ENCODE data around the gene FBXO30. TPM values are rescaled to one million over a fixed set of nuclear protein-coding genes. Genes with fewer than 3 reads are reported as not detected.

FBXO30 gene
- total and polyA plus RNA-seq, 2 experiments from 2014 or later: 2.0 to 9.0 TPM

GRCh38 chr6:145830612-145831011 is 16.0 kb upstream of the FBXO30 start:
- Histone ChIP-seq H3K4me2 (no peak overlapping the region), H3K4me3 (no peak overlapping the region), H3K27me3 (no peaks in the 10 kb centered on the region), H3K9me3 (ENCODE audit: low read depth) (no peaks in the 10 kb centered on the region), H3K27ac (no peak overlapping the region), H3K9me2 (replicated peaks; ENCODE audit: insufficient read depth) (no peaks in the 10 kb centered on the region), H4K20me1 (ENCODE audit: insufficient read depth, poor library complexity, severe bottlenecking) (no peaks in the 10 kb centered on the region), H3K79me2 (no peaks in the 10 kb centered on the region), H3K4me1 (ENCODE audit: insufficient read depth) (no peaks in the 10 kb centered on the region), H2AFZ (no peak overlapping the region), H3K36me3 (replicated peaks; ENCODE audit: insufficient read depth, low read depth) (no peaks in the 10 kb centered on the region)
- TF ChIP-seq CTCF (IDR thresholded peaks at IDR 0.05; ENCODE audit: poor library complexity) (no peak), EZH2 (IDR thresholded peaks at IDR 0.05; ENCODE audit: borderline replicate concordance) (no peak), EZH2phosphoT487 (IDR thresholded peaks at IDR 0.05; ENCODE audit: low read depth, severe bottlenecking, unreplicated experiment) (no peak)
- DNase-seq (ENCODE audit: low spot score): no peak

- Histone ChIP-seq H3K4me1 (ENCODE audit: insufficient read depth) (no peaks in the 10 kb centered on the region), H3K9me2 (replicated peaks; ENCODE audit: insufficient read depth) (no peaks in the 10 kb centered on the region), H3K27ac (no peak overlapping the region), H4K20me1 (ENCODE audit: insufficient read depth, poor library complexity, severe bottlenecking) (no peaks in the 10 kb centered on the region), H3K79me2 (no peaks in the 10 kb centered on the region), H3K4me3 (no peak overlapping the region), H3K36me3 (replicated peaks; ENCODE audit: insufficient read depth, low read depth) (no peaks in the 10 kb centered on the region), H3K27me3 (no peaks in the 10 kb centered on the region), H3K4me2 (no peak overlapping the region), H2AFZ (no peak overlapping the region), H3K9me3 (ENCODE audit: low read depth) (no peaks in the 10 kb centered on the region)
- WGBS (ENCODE audit: low lambda C conversion rate, missing lambda C conversion rate): 80% methylated on average over 2 of the region's 2 CpGs
- DNase-seq (ENCODE audit: low spot score): no peak
- TF ChIP-seq CTCF (IDR thresholded peaks at IDR 0.05; ENCODE audit: poor library complexity) (no peak), EZH2 (IDR thresholded peaks at IDR 0.05; ENCODE audit: borderline replicate concordance) (no peak), EZH2phosphoT487 (IDR thresholded peaks at IDR 0.05; ENCODE audit: low read depth, severe bottlenecking, unreplicated experiment) (no peak)
Measured at GRCh38 chr6:145829950-145830349, 15.4 kb upstream of the FBXO30 start.

- H3K36me3 ChIP-seq (replicated peaks; ENCODE audit: insufficient read depth, low read depth): no peaks in the 10 kb centered on the region
- no peaks in the 10 kb centered on the region for H4K20me1 ChIP-seq (ENCODE audit: insufficient read depth, poor library complexity, severe bottlenecking)
- H3K27ac ChIP-seq: no peak overlapping the region
- no peak overlapping the region for H3K4me3 ChIP-seq
- no peaks in the 10 kb centered on the region for H3K27me3 ChIP-seq
- no peak overlapping the region for H3K4me2 ChIP-seq
- H2AFZ ChIP-seq: no peak overlapping the region
- no peaks in the 10 kb centered on the region for H3K79me2 ChIP-seq
- H3K4me1 ChIP-seq (ENCODE audit: insufficient read depth): no peaks in the 10 kb centered on the region
- 87% methylated on average over 2 of the region's 2 CpGs for WGBS (ENCODE audit: low lambda C conversion rate, missing lambda C conversion rate)
- no peak for TF ChIP-seq CTCF (IDR thresholded peaks at IDR 0.05; ENCODE audit: poor library complexity)
- TF ChIP-seq EZH2phosphoT487 (IDR thresholded peaks at IDR 0.05; ENCODE audit: low read depth, severe bottlenecking, unreplicated experiment): no peak
- TF ChIP-seq EZH2 (IDR thresholded peaks at IDR 0.05; ENCODE audit: borderline replicate concordance): no peak
- no peak for DNase-seq (ENCODE audit: low spot score)
- H3K9me3 ChIP-seq (ENCODE audit: low read depth): no peaks in the 10 kb centered on the region
- no peaks in the 10 kb centered on the region for H3K9me2 ChIP-seq (replicated peaks; ENCODE audit: insufficient read depth)
Measured at GRCh38 chr6:145829102-145829501, 14.5 kb upstream of the FBXO30 start.

- H3K79me2 ChIP-seq: no peaks in the 10 kb centered on the region
- no peaks in the 10 kb centered on the region for H4K20me1 ChIP-seq (ENCODE audit: insufficient read depth, poor library complexity, severe bottlenecking)
- TF ChIP-seq CTCF (IDR thresholded peaks at IDR 0.05; ENCODE audit: poor library complexity) (no peak), EZH2 (IDR thresholded peaks at IDR 0.05; ENCODE audit: borderline replicate concordance) (no peak), EZH2phosphoT487 (IDR thresholded peaks at IDR 0.05; ENCODE audit: low read depth, severe bottlenecking, unreplicated experiment) (no peak)
- H3K27ac ChIP-seq: no peak overlapping the region
- no peak overlapping the region for H2AFZ ChIP-seq
- no peaks in the 10 kb centered on the region for H3K9me3 ChIP-seq (ENCODE audit: low read depth)
- H3K4me2 ChIP-seq: no peak overlapping the region
- H3K36me3 ChIP-seq (replicated peaks; ENCODE audit: insufficient read depth, low read depth): no peaks in the 10 kb centered on the region
- H3K27me3 ChIP-seq: no peaks in the 10 kb centered on the region
- DNase-seq (ENCODE audit: low spot score): no peak
- no peak overlapping the region for H3K4me3 ChIP-seq
- H3K4me1 ChIP-seq (ENCODE audit: insufficient read depth): no peaks in the 10 kb centered on the region
- WGBS (ENCODE audit: low lambda C conversion rate, missing lambda C conversion rate): 89% methylated on average over 3 of the region's 3 CpGs
- no peaks in the 10 kb centered on the region for H3K9me2 ChIP-seq (replicated peaks; ENCODE audit: insufficient read depth)
Measured at GRCh38 chr6:145824344-145824743, 9.7 kb upstream of the FBXO30 start.
